Esophagus muscularis mucosa (tissue), 4 donors: ENCODE data around the gene CCDC24. TPM values are rescaled to one million over a fixed set of nuclear protein-coding genes. Genes with fewer than 3 reads are reported as not detected.

Source experiments
- DNase-seq: peaks from one replicate; pipeline ENCODE4 v3.0.0-alpha.2; 2017; ENCODE audit errors: extremely low spot score
- H3K27ac ChIP-seq, 4 donors: fragments of 200-600 bp; sonication (generic); replicated peaks in 1 of 4; 1 replicate in 3 of 4; 2 replicates in 1 of 4; pipeline ENCODE4 v1.5.1; 2016 to 2019; ENCODE audit warnings: mild to moderate bottlenecking in 1 of 4
- H3K27me3 ChIP-seq, 4 donors: fragments of 200-600 bp; sonication (generic); one replicate each; pipeline versions ENCODE4 v1.5.1 to v1.6.0; 2016 to 2019
- H3K36me3 ChIP-seq, 4 donors: fragments of 200-600 bp; sonication (generic); one replicate each; pipeline ENCODE4 v1.5.1; 2016 to 2019
- H3K4me1 ChIP-seq, 4 donors: fragments of 200-600 bp; sonication (generic); one replicate each; pipeline ENCODE4 v1.5.1; 2016 to 2019
- H3K4me3 ChIP-seq, 4 donors: fragments of 200-600 bp; sonication (generic); 1 replicate in 2 of 4; 2 replicates in 2 of 4; pipeline ENCODE4 v1.5.1; 2016 to 2019; ENCODE audit warnings: mild to moderate bottlenecking in 4 of 4, moderate library complexity in 1 of 4
- H3K9me3 ChIP-seq, 4 donors: fragments of 200-600 bp; sonication (generic); 1 replicate in 3 of 4; 2 replicates in 1 of 4; pipeline ENCODE4 v1.5.1; 2016 to 2019
- EP300 ChIP-seq: sonication (generic); formaldehyde crosslinking; IDR thresholded peaks from one replicate; pipeline ENCODE4 v1.6.1; 2017; ENCODE audit warnings: antibody characterized with exemption
- POLR2A ChIP-seq: fragments of 450-650 bp; IDR thresholded peaks from one replicate; pipeline ENCODE4 v1.6.1; 2017; ENCODE audit warnings: antibody characterized with exemption, moderate library complexity, mild to moderate bottlenecking, low read depth
- POLR2AphosphoS5 ChIP-seq, 2 donors: sonication (generic); formaldehyde crosslinking; IDR thresholded peaks; one replicate each; pipeline ENCODE4 v1.6.1; 2017; ENCODE audit warnings: antibody characterized with exemption in 2 of 2
- WGBS: methylation state at CpG from one replicate; pipeline ENCODE4 v1.1.5; 2018; 5-methylcytosine and 5-hydroxymethylcytosine counted together
- intact Hi-C: fragments of 100-400 bp; cut with DNase I; formaldehyde crosslinking; loops from one replicate; pipeline ENCODE4 v1.15.1; 2023
- total RNA-seq, 4 donors: library from RNA; depleted of rRNA; stranded (reverse); fragments of >200 nt; gene quantifications; one replicate each; pipeline versions ENCODE4 v1.1.0 to v1.2.1, GENCODE V29; 2016
- TF ChIP-seq, protein P1 (sequence below), 3 experiments: fragments of 200-600 bp in 2 of 3; fragments of 450-650 bp in 1 of 3; sonication (generic) in 2 of 3; IDR thresholded peaks; one replicate each; pipeline ENCODE4 v1.5.1; 2017 to 2019; ENCODE audit warnings: antibody characterized with exemption in 3 of 3, mild to moderate bottlenecking in 2 of 3, moderate library complexity in 1 of 3

CCDC24 gene
- total RNA-seq, 4 donors from 2014 or later: 6.2 to 7.3 (median 6.7) TPM

DNA sequence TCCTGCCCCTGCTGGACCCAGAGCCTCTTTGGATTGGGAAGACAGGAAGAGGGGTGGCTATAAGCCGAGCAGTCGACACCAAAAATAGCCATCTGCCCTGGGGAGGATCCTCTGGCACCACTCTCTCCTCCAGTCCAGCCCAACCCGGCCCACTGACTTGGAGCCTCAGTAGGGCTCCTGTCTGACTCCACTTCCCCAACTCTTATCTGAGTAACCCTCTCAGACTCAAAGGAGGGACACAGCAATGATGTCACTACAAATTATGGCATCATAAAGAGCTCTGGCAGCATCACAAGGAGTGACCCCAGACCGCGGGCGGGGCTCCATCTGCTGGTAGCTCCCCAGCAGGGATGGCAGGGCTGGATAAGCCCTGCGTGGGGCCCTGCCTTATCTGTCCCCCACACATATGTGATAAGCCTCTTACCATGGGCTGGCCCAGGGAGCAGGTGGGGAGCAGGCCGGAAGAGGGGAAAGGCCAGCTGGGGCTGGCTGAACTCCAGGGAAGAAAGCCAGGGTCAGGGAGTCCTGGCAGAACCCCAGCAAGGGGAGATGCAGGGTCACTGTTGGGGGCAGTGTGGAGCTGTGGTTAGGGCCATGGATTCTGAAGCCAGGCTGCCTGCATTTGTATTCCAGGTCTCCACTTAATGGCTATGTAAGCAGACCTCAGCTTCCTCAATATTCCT, 44.5 kb downstream of the CCDC24 start:
- H3K27ac ChIP-seq: peak overlapping the region; percentile 66 to 86 (median 78)

DNA sequence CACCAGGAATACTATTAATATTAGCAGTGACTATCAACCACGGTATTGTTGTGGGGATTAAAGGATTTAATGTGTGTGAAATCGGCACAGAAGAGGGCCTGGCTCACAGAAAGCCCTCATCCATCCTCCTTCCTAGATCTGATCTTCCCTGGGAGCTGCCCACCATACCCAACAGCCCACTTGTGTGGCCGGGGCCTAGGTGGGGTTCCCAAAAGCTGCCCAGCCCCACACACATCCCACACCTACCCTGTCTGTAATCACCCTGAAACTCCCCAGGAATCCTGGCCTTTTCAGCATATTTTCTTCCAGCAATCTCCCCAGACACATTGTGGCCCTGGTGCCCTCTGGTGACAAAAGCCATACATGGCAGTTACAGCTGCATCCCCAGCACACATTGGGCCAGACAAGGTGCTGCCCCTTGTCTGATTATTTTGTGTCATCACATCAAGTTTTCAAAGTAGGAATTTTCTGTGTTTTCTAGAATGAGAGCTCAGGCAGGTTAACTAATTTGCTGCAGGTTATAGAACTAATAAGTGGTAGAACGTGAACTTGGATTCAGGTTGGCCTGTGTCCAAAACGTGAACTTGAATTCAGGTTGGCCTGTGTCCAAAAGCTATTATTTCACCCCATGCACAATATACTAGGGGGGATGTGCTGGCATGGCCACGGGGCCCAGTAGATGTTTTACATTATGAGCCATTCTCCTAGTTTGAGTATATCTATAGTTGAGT, 45.2 kb downstream of the CCDC24 start:
- WGBS: 28% methylated on average over 6 of the region's 6 CpGs
- peaks cover 21 to 56% (median 42%) of the 10 kb centered on the region in 4 donors for H3K4me1 ChIP-seq
- DNase-seq: no peak
- no peaks in the 10 kb centered on the region for H3K9me3 ChIP-seq
- TF ChIP-seq, protein P1, sequence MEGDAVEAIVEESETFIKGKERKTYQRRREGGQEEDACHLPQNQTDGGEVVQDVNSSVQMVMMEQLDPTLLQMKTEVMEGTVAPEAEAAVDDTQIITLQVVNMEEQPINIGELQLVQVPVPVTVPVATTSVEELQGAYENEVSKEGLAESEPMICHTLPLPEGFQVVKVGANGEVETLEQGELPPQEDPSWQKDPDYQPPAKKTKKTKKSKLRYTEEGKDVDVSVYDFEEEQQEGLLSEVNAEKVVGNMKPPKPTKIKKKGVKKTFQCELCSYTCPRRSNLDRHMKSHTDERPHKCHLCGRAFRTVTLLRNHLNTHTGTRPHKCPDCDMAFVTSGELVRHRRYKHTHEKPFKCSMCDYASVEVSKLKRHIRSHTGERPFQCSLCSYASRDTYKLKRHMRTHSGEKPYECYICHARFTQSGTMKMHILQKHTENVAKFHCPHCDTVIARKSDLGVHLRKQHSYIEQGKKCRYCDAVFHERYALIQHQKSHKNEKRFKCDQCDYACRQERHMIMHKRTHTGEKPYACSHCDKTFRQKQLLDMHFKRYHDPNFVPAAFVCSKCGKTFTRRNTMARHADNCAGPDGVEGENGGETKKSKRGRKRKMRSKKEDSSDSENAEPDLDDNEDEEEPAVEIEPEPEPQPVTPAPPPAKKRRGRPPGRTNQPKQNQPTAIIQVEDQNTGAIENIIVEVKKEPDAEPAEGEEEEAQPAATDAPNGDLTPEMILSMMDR (IDR thresholded peaks at IDR 0.05): peak; percentile 70 to 85 (median 85)
- TF ChIP-seq POLR2AphosphoS5 (IDR thresholded peaks at IDR 0.05) (peak; percentile 35 to 36), EP300 (no peak)
- no peaks in the 10 kb centered on the region for H3K27me3 ChIP-seq
- H3K36me3 ChIP-seq: no peaks in the 10 kb centered on the region
- no peak overlapping the region for H3K4me3 ChIP-seq
- peak overlapping the region; percentile 66 to 86 (median 78) for H3K27ac ChIP-seq
- intact Hi-C loops: loop anchor here (2.0 to 10.0 kb wide), 2 partner anchors 32 to 272 kb away; no protein-coding TSS in a partner anchor

More for the DNA sequence above, 44.5 kb downstream of the CCDC24 start:
- no peak overlapping the region for H3K4me3 ChIP-seq
- WGBS: 33% methylated on average over 7 of the region's 8 CpGs
- DNase-seq: no peak
- no peaks in the 10 kb centered on the region for H3K9me3 ChIP-seq
- no peaks in the 10 kb centered on the region for H3K27me3 ChIP-seq
- no peaks in the 10 kb centered on the region for H3K36me3 ChIP-seq
- intact Hi-C loops: loop anchor here (2.0 to 10.0 kb wide), 2 partner anchors 31 to 271 kb away; no protein-coding TSS in a partner anchor
- TF ChIP-seq POLR2AphosphoS5 (IDR thresholded peaks at IDR 0.05) (peak in 1 of 2 donors; percentile 12), EP300 (no peak)
- peaks cover 21 to 63% (median 49%) of the 10 kb centered on the region in 4 donors for H3K4me1 ChIP-seq

- Histone ChIP-seq H3K4me3 (no peak overlapping the region), H3K27me3 (no peaks in the 10 kb centered on the region), H3K36me3 (no peaks in the 10 kb centered on the region), H3K4me1 (peaks cover 21 to 50% (median 36%) of the 10 kb centered on the region in 4 donors), H3K27ac (peak overlapping the region in 2 of 4 donors; percentile 66 to 86), H3K9me3 (no peaks in the 10 kb centered on the region)
- WGBS: 60% methylated on average over 5 of the region's 5 CpGs
- TF ChIP-seq POLR2A: no peak
- TF ChIP-seq, protein P1 (IDR thresholded peaks at IDR 0.05): no peak
- intact Hi-C loops: loop anchor here (2.0 to 10.0 kb wide), 2 partner anchors 32 to 272 kb away; no protein-coding TSS in a partner anchor
- DNase-seq: no peak
These were observed 45.8 kb downstream of the CCDC24 start for GRCh38 chr1:44037154-44037553.

- no peaks in the 10 kb centered on the region for H3K9me3 ChIP-seq
- H3K27me3 ChIP-seq: no peaks in the 10 kb centered on the region
- DNase-seq: no peak
- H3K27ac ChIP-seq: no peak overlapping the region
- peaks cover 21 to 32% (median 28%) of the 10 kb centered on the region in 4 donors for H3K4me1 ChIP-seq
- no peak overlapping the region for H3K4me3 ChIP-seq
- intact Hi-C loops: loop anchor here (10.0 kb wide), 1 partner anchor 274 kb away; no protein-coding TSS in a partner anchor
- no peaks in the 10 kb centered on the region for H3K36me3 ChIP-seq
- TF ChIP-seq, protein P1 (IDR thresholded peaks at IDR 0.05): no peak
- 83% methylated on average over 2 of the region's 2 CpGs for WGBS
These were observed 47.7 kb downstream of the CCDC24 start for GRCh38 chr1:44038876-44039657.

GRCh38 chr1:44040418-44040817, 49.0 kb downstream of the CCDC24 start:
- Histone ChIP-seq H3K27me3 (no peaks in the 10 kb centered on the region), H3K9me3 (no peaks in the 10 kb centered on the region), H3K27ac (no peak overlapping the region), H3K4me3 (no peak overlapping the region), H3K4me1 (peaks cover 16 to 19% (median 18%) of the 10 kb centered on the region in 4 donors), H3K36me3 (no peaks in the 10 kb centered on the region)
- intact Hi-C loops: no loop called here
- 89% methylated on average over 2 of the region's 2 CpGs for WGBS
- TF ChIP-seq POLR2AphosphoS5 (IDR thresholded peaks at IDR 0.05): no peak
- TF ChIP-seq, protein P1 (IDR thresholded peaks at IDR 0.05): no peak
- TF ChIP-seq POLR2A: no peak
- no peak for TF ChIP-seq EP300
- DNase-seq: no peak
